PC-3 (cell line): ENCODE data around the gene KLF4. TPM values are rescaled to one million over a fixed set of nuclear protein-coding genes. Genes with fewer than 3 reads are reported as not detected.

ENCODE experiments used
- ATAC-seq: fragments of 200-7000 bp; cut with Tn5 transposase; 2 replicates; pipeline ENCODE4 v1.9.1; 2020; ENCODE audit warnings: mild to moderate bottlenecking, moderate library complexity
- BruUV-seq: library from RNA; stranded (reverse); fragments of 400-500 nt; replicated peaks from 2 replicates; lab custom pipeline; 2021; lab: Mats Ljungman, UMichigan
- CTCF ChIA-PET: fragments of 300-600 bp; sonication (Branson Sonifier 250); formaldehyde crosslinking; loops from one replicate; lab custom pipeline; 2022; ENCODE audit warnings: antibody characterized with exemption; lab: Charles Lee
- POLR2A ChIA-PET: fragments of 300-600 bp; sonication (Branson Sonifier 250); formaldehyde crosslinking; loops from one replicate; lab custom pipeline; 2022; ENCODE audit warnings: antibody characterized with exemption; ENCODE audit not compliant: unreplicated experiment; lab: Charles Lee
- DNase-seq: peaks from one replicate; pipeline ENCODE4 v3.0.0-alpha.2; 2015
- H2AFZ ChIP-seq: fragments of 300-600 bp; sonication (generic); 2 replicates; pipeline ENCODE4 v1.6.0; 2016; ENCODE audit warnings: antibody characterized with exemption, low read length
- H3F3A ChIP-seq: fragments of 300-600 bp; sonication (generic); one replicate; pipeline ENCODE4 v1.6.0; 2017; ENCODE audit warnings: antibody characterized with exemption, low read length, control low read depth, mild to moderate bottlenecking; ENCODE audit not compliant: unreplicated experiment
- H3K27ac ChIP-seq: fragments of 300-600 bp; sonication (generic); 2 replicates; pipeline ENCODE4 v1.5.1; 2016; ENCODE audit warnings: mild to moderate bottlenecking, low read length
- H3K27me3 ChIP-seq: fragments of 300-600 bp; sonication (generic); 2 replicates; pipeline ENCODE4 v1.6.1; 2016; ENCODE audit warnings: low read length, mixed read lengths
- H3K36me3 ChIP-seq: fragments of 300-600 bp; sonication (generic); 2 replicates; pipeline ENCODE4 v1.6.1; 2016; ENCODE audit warnings: low read depth, mixed run types, low read length, mixed read lengths
- H3K4me1 ChIP-seq: fragments of 300-600 bp; sonication (generic); 2 replicates; pipeline ENCODE4 v1.5.1; 2016; ENCODE audit warnings: low read length; ENCODE audit not compliant: insufficient read depth
- H3K4me2 ChIP-seq: fragments of 300-600 bp; sonication (generic); 2 replicates; pipeline ENCODE4 v1.6.0; 2016; ENCODE audit warnings: low read length
- H3K4me3 ChIP-seq: fragments of 300-600 bp; sonication (generic); 2 replicates; pipeline ENCODE4 v1.5.1; 2016; ENCODE audit warnings: mild to moderate bottlenecking, low read length, mixed read lengths
- H3K79me2 ChIP-seq: fragments of 300-600 bp; sonication (generic); 2 replicates; pipeline ENCODE4 v1.6.1; 2017; ENCODE audit warnings: low read length, mixed read lengths
- H3K9ac ChIP-seq: fragments of 300-600 bp; sonication (generic); 2 replicates; pipeline ENCODE4 v1.6.0; 2016; ENCODE audit warnings: mild to moderate bottlenecking, low read length
- H3K9me2 ChIP-seq: fragments of 300-600 bp; sonication (generic); replicated peaks from 2 replicates; pipeline ENCODE4 v1.6.1; 2016; ENCODE audit warnings: mixed run types, low read length, mixed read lengths
- H3K9me3 ChIP-seq: fragments of 300-600 bp; sonication (generic); 2 replicates; pipeline ENCODE4 v1.6.1; 2016; ENCODE audit warnings: low read length, mixed read lengths
- H4K20me1 ChIP-seq: fragments of 300-600 bp; sonication (generic); 2 replicates; pipeline ENCODE4 v1.6.1; 2016; ENCODE audit warnings: low read length, mixed read lengths
- EZH2 ChIP-seq: fragments of 300-600 bp; sonication (generic); IDR thresholded peaks from one replicate; pipeline ENCODE4 v1.6.1; 2017; ENCODE audit warnings: antibody characterized with exemption, mild to moderate bottlenecking, low read length; ENCODE audit not compliant: unreplicated experiment
- EZH2phosphoT487 ChIP-seq: fragments of 300-600 bp; sonication (generic); IDR thresholded peaks from 2 replicates; pipeline ENCODE4 v1.6.1; 2018; ENCODE audit warnings: mild to moderate bottlenecking, antibody characterized with exemption, low read length, borderline replicate concordance
- intact Hi-C: fragments of 100-400 bp; cut with micrococcal nuclease; formaldehyde crosslinking; loops from 2 replicates; pipeline ENCODE4 v1.9.0; 2023
- total RNA-seq: library from RNA; depleted of rRNA; stranded (reverse); fragments of >200 nt; gene quantifications from 2 replicates; pipeline ENCODE4 v1.2.3, GENCODE V29; 2014; rRNA removed
- TF ChIP-seq, protein P1 (sequence below): fragments of 300-600 bp; sonication (generic); conservative IDR thresholded peaks from 2 replicates; pipeline ENCODE4 v1.5.1; 2017; ENCODE audit warnings: antibody characterized with exemption, low read depth, mild to moderate bottlenecking, low read length

The KLF4 gene
- total RNA-seq, 1 experiment from 2014 or later = 55.1 TPM

DNA sequence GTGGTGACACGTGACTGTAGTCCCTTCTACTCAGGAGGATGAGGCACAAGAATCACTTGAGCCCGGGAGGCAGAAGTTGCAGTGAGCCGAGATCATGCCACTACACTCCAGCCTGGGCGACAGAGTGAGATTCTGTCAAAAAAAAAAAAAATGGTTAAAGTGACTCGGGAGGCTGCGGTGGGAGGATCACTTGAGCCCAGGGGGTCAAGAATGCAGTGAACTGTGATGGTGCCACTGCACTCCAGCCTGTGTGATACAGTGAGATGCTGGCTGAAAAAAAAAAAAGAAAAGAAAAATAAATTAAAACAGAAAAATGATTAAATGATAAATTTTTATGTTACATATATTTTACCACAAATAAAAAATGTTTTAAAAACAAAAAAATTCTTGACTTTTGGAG, 51.9 kb downstream of the KLF4 start:
- Histone ChIP-seq H3K9ac (no peak overlapping the region), H3K79me2 (no peaks in the 10 kb centered on the region), H3K9me3 (no peaks in the 10 kb centered on the region), H3K4me2 (no peak overlapping the region), H3F3A (no peaks in the 10 kb centered on the region), H3K27ac (no peak overlapping the region), H3K4me3 (no peak overlapping the region), H3K36me3 (no peaks in the 10 kb centered on the region), H3K4me1 (no peaks in the 10 kb centered on the region), H4K20me1 (no peaks in the 10 kb centered on the region), H3K9me2 (no peaks in the 10 kb centered on the region), H2AFZ (no peak overlapping the region), H3K27me3 (no peaks in the 10 kb centered on the region)
- intact Hi-C loops = no loop called here
- CTCF ChIA-PET = no interaction called here
- DNase-seq (no peak), ATAC-seq (no peak)
- POLR2A ChIA-PET = no interaction called here
- TF ChIP-seq EZH2phosphoT487 = no peak
- TF ChIP-seq EZH2 = no peak
- TF ChIP-seq, protein P1, sequence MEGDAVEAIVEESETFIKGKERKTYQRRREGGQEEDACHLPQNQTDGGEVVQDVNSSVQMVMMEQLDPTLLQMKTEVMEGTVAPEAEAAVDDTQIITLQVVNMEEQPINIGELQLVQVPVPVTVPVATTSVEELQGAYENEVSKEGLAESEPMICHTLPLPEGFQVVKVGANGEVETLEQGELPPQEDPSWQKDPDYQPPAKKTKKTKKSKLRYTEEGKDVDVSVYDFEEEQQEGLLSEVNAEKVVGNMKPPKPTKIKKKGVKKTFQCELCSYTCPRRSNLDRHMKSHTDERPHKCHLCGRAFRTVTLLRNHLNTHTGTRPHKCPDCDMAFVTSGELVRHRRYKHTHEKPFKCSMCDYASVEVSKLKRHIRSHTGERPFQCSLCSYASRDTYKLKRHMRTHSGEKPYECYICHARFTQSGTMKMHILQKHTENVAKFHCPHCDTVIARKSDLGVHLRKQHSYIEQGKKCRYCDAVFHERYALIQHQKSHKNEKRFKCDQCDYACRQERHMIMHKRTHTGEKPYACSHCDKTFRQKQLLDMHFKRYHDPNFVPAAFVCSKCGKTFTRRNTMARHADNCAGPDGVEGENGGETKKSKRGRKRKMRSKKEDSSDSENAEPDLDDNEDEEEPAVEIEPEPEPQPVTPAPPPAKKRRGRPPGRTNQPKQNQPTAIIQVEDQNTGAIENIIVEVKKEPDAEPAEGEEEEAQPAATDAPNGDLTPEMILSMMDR = no peak
- BruUV-seq = no TSS peak

DNA sequence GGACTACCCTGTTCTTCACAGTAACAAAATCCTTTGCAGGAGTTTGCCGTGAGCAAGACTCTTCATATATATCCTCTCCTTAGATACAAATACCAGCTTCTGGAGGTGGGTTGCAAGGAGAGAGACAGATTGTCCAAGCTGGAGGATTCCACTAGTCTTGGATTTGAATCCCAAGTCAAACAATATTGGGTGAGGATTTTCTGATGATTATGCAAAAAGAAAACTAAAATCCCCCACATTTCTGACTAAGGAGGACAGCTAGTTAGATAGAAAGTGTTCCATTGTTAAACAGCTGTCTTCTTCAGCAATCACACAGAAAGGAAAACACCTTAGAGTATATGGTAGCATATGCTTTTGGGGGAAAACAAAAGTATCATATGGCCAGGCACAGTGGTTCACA, 54.2 kb downstream of the KLF4 start:
- no peaks in the 10 kb centered on the region for H3K27me3 ChIP-seq
- DNase-seq = no peak
- H3K9me3 ChIP-seq = no peaks in the 10 kb centered on the region
- no peak for TF ChIP-seq EZH2
- TF ChIP-seq, protein P1 = no peak
- TF ChIP-seq EZH2phosphoT487 = no peak
- no peaks in the 10 kb centered on the region for H3F3A ChIP-seq
- BruUV-seq = no TSS peak
- no peak overlapping the region for H2AFZ ChIP-seq
- no peak overlapping the region for H3K4me2 ChIP-seq
- H3K9ac ChIP-seq = no peak overlapping the region
- intact Hi-C loops = no loop called here
- CTCF ChIA-PET = no interaction called here
- no peaks in the 10 kb centered on the region for H3K4me1 ChIP-seq
- no peak overlapping the region for H3K4me3 ChIP-seq
- POLR2A ChIA-PET = no interaction called here
- ATAC-seq = no peak
- no peaks in the 10 kb centered on the region for H3K79me2 ChIP-seq
- H3K36me3 ChIP-seq = no peaks in the 10 kb centered on the region
- no peaks in the 10 kb centered on the region for H3K9me2 ChIP-seq
- no peak overlapping the region for H3K27ac ChIP-seq
- H4K20me1 ChIP-seq = no peaks in the 10 kb centered on the region

Other genes with a start within 250 kb of the KLF4 start
- gene RAD23B, start 206.5 kb downstream of the KLF4 start, total RNA-seq = 67.9 and 74.6 TPM in 2 replicates